ENCODE measurements around the gene NPHP4.

NPHP4 gene

GRCh38 chr1:5844442-5844841, 147.8 kb downstream of the NPHP4 start:
- no peak for DNase-seq

- no peak for DNase-seq
These were observed 148.6 kb downstream of the NPHP4 start for GRCh38 chr1:5843521-5844096.

- no peak for DNase-seq
These were observed 149.5 kb downstream of the NPHP4 start for GRCh38 chr1:5842679-5843078.

DNA sequence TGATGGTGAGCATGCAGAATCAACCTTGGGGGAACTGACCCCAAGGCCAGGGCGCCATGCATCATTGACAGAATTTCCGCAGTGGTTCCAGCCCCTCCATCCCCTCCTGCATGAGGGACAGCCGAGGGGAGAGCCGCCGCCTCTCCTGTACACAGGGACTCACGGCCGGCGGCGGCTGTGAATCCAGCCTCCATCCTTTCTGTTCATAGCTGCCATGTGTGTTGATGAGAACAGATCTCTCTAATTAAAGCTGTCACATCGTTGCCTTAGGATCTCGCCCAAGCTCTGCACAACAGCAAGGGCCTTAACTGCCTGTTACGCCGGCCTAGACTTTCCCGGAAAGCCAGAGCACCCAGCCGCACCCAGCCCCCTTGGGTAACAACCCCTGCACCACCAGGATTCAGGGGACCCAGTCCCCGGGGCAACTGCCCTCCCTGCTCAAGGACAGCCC, 151.6 kb downstream of the NPHP4 start:
- no peak for DNase-seq

GRCh38 chr1:5839881-5840550, 152.2 kb downstream of the NPHP4 start:
- DNase-seq: no peak

- no peak for DNase-seq
These were observed 152.9 kb downstream of the NPHP4 start for GRCh38 chr1:5839161-5839880.

DNA sequence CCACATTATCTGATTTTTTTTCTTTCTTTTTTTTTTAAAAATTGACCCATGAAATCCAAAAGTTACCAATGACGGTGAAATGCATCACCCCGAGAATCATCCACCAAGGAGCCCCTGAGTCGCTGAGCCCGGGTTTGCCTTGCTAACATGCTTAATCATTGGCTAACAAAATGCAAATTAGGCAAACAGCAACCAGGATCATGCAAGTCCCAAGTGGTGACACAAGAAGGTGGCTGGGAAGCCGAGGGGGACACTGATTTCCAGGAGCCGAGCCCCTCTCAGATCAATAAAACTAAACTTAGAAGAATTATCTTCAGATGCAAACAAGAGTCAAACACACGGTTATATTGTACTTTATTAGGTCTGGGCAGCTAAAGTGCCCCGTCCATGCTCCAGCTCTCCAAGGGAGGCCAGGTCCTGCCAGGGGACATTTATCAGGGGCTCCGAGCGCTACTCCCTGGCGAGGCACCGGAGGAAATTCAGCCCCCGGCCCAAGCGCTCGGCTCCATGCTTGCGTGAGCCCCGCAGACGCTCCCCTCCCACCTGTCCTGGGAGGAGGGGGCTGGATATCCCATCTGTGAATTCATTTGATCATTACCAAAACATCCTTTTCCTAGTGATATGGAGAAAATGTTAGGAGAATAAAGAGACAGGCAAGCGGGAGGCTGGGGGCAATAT, 154.1 kb downstream of the NPHP4 start:
- no peak for DNase-seq

DNA sequence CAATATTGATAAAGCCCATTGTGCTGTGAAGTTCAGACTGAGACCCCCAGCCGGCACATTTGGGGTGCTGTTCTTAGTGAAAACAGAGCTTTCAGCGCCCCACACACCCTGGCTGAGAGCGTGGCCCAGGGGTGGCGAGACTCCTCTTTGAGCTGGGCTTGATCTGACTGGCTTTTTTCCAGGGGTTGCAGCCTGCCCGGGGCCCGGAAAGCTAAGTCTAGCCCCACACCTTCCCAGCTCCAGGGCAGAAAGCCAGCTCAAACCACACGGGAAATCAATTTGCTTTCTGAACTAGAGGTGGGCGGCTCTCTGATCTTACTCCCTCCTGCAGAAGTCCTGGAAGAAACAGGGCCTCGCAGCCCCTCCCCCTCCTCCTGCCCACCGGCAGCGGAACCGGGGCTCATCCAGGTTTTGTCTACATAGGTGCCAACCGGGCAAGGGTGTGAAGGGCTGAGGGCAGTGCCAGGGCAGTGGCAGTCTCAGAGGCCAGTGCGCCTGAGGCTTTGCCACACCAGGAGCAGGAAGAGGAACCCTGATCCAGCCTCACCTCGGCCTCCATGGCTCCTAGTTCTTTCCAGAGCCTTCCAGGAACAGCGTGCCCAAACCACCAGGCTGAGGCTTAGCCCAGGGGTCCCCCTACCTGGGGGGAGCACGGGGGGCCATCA, 155.3 kb downstream of the NPHP4 start:
- no peak for DNase-seq

DNA sequence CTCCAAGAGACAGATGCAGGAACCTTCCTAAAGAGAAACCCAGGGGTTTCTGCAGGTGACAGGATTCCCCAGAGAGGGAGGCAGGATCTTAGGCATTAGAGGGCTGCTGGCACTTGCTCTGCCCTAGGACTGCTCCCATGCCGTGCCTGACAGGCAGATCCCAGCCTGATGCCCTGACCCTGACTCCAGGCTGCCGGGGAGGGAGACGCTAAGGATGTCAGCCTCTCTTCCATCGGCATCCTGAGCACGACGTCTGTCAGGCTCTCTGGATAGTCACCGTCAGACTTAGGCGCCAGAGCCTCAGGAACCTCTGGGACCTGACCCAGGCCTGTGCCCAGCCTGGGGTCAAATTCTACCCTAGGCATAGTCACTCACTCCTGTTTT, 157.1 kb downstream of the NPHP4 start:
- DNase-seq: no peak

GRCh38 chr1:5834477-5835178, 157.6 kb downstream of the NPHP4 start:
- DNase-seq: no peak

DNA sequence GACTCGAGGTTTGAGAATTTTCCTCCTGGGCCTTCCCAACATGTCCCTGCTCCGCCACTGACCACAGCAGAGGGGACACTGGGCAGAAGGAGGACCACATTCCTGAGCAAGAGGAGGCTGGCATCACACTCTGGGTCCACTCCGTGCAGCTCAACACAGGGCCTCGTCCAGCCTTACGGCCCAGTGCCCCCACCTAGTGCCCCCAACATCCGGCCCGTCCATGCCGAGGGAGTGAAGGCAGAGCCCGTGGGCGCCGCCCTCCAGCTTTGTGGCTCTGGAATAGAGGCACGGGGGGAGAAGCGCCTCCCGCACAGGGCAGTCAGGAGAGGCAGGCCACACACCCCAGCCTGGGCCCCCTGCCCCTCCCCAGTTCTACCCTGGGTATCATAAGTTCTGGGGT, 158.3 kb downstream of the NPHP4 start:
- no peak for DNase-seq

DNA sequence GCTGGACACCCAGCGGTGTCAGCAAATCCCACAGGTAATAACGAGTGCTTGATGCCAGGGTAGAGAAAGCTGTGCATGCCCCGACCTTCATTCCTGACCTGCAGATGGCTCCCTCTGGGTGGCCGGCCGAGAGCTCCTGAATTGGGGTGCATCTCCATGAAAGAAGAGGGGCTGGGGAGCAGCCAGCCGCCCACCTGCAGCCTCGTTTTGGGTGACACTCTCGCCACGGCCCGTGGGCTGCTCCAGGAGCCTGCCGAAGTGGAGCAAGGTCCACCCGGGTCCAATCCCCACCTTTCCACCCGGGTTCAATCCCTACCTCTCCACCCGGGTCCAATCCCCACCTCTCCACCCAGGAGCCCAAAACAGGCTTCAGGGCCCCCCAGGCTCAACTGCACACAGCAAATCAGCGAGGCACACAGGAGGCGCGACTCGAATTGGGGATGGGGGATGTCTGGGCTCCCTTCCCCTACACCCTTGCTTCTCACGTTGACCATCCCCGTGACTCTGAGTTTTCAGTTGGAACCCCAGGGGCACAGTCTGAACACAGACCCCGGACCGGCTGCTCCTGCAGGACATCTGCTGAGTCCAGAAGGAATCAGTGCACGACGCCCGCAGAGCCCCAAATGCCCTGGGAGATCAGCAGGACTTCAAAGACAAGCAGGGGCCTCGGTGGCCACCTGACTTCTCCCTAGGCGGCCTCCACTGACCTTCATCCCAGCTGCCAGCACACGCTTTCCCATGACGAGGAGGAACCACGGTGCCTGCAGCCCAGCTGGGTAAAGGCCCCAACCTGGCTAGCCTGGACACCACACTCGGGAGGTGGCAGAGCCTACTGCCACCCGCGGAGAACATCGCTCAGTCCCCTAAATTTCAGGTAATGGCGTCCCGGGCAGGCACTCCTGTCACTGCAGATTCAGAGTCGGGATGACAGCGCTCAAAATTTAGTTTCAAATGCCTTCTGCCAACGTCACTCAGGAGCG, 159.0 kb downstream of the NPHP4 start:
- DNase-seq: no peak

GRCh38 chr1:5831600-5832335, 160.5 kb downstream of the NPHP4 start:
- DNase-seq: no peak

DNA sequence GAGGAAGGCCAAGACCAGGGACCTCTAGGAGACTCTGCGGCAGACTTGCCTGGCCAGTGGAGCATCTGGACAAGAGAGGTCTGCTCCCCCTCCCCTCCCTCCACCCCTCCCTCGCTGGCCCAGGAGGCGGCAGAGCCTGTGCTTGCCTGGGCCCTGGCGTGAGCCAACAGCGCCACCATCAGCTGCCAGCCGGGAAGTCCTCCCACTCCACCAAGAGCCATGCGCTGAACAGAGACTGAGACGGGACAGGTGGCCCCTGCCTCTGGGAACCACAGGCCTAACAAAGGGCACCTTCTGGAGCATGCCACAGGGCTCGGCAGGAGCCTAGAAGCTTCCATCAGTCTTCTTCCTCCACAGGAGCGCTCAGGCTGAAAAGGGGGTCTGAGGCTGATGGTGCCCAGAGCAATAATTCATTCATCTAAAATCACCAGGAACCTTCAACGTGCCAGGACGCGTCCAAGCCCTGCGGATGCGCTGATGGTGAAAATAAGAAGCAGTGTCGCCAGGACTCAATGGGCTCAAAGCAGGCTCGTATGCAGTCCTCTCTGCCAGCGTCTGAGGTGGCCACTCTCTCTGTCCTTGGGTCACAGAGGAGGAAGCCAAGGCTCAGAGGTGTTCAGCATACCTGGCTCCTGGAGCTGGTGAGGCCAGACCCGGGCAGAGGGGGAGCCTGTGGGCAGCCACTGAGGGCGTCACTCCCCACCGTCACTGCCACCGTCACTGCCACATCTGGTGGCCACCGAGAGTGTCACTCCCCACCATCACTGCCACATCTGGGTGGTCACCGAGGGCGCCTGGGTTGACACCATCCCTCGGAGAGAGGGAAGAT, 161.2 kb downstream of the NPHP4 start:
- DNase-seq: no peak

GRCh38 chr1:5829414-5829813, 162.8 kb downstream of the NPHP4 start:
- no peak for DNase-seq

GRCh38 chr1:5828308-5828935, 163.8 kb downstream of the NPHP4 start:
- no peak for DNase-seq

DNA sequence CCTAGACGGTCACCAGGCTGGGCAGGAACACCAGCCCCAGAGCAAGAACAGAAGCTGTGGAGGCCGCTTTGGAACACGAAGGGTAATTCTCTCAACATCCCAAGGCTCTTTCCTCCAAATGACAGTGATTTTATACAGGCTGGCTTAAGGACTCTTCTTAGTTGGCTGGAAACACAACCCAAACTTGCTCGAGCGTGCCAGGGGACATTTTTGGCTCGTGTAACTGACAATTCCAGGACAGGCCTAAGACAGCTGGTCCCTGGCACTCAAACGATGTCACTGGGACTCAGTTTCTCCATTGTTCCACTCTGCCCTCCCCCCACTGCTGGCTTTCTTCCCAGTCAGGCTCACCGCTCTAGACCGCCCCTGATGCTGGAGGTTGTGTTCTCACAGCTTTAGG, 164.7 kb downstream of the NPHP4 start:
- DNase-seq: no peak

GRCh38 chr1:5826601-5827000, 165.6 kb downstream of the NPHP4 start:
- no peak for DNase-seq

- DNase-seq: no peak
These were observed 169.5 kb downstream of the NPHP4 start for GRCh38 chr1:5822726-5823125.
